Kidney epithelial cell (primary cell): ENCODE measurements around the gene NECAB2. TPM values are rescaled to one million over a fixed set of nuclear protein-coding genes. Genes with fewer than 3 reads are reported as not detected.
"Not testable (repeated sequence)": the region's sequence is repeated elsewhere in the genome, so short reads cannot be mapped to it uniquely, and the experiment has no call there.

Experiments used
- DNase-seq: peaks from one replicate; pipeline ENCODE4 v3.0.0-alpha.2; 2010; ENCODE audit warnings: low read depth
- H3K27me3 ChIP-seq: 2 replicates; pipeline ENCODE4 v1.6.0; 2011; ENCODE audit warnings: low read length; ENCODE audit not compliant: control insufficient read depth, insufficient read depth
- H3K36me3 ChIP-seq: 2 replicates; pipeline ENCODE4 v1.5.1; 2011; ENCODE audit warnings: low read length; ENCODE audit not compliant: control insufficient read depth, insufficient read depth
- H3K4me3 ChIP-seq: 2 replicates; pipeline ENCODE4 v1.5.1; 2011; ENCODE audit warnings: low read depth, mild to moderate bottlenecking, control low read depth, low read length
- total RNA-seq: library from RNA; depleted of rRNA; stranded (reverse); fragments of >200 nt; gene quantifications from 2 replicates; pipeline ENCODE4 v1.2.3, GENCODE V29; 2015
- TF ChIP-seq, protein P1 (sequence below): IDR thresholded peaks from 2 replicates; pipeline ENCODE4 v1.5.1; 2011; ENCODE audit warnings: mild to moderate bottlenecking, moderate library complexity, low read length, control low read depth, inconsistent platforms; ENCODE audit not compliant: insufficient read depth, poor library complexity, severe bottlenecking

NECAB2 gene
- total RNA-seq, 1 donor from 2014 or later, result not detected

DNA sequence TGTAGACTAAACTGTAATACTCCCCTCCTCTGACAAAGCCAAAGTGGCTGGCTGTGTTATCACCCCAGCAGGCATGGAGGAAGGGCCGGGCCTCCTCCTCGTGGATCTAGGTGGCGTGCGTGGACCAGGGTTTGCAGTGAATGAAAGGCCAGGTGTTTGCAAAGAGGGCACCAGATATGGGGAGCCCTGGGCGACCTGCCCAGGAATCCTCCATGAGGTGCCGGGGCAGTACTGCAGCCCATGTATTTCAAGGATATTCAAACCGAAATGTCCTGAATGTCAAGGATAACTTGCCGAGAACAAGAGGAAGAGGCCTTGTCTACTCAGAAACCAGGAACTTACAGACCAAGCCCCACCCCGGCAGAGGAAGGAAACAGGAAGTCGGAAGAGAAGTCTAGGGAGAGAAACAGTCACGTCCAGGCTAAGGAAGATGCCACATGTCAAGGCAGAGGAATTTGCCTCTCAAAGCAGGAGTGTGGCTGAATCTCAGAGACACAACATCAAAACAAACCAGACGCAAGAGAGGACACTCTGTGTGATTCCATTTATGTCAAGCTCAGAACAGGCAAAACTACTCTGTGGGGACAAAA, 28.7 kb upstream of the NECAB2 start:
- no peaks in the 10 kb centered on the region for H3K36me3 ChIP-seq
- no peak for DNase-seq
- TF ChIP-seq, protein P1, sequence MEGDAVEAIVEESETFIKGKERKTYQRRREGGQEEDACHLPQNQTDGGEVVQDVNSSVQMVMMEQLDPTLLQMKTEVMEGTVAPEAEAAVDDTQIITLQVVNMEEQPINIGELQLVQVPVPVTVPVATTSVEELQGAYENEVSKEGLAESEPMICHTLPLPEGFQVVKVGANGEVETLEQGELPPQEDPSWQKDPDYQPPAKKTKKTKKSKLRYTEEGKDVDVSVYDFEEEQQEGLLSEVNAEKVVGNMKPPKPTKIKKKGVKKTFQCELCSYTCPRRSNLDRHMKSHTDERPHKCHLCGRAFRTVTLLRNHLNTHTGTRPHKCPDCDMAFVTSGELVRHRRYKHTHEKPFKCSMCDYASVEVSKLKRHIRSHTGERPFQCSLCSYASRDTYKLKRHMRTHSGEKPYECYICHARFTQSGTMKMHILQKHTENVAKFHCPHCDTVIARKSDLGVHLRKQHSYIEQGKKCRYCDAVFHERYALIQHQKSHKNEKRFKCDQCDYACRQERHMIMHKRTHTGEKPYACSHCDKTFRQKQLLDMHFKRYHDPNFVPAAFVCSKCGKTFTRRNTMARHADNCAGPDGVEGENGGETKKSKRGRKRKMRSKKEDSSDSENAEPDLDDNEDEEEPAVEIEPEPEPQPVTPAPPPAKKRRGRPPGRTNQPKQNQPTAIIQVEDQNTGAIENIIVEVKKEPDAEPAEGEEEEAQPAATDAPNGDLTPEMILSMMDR, result no peak
- peaks cover 5% of the 10 kb centered on the region for H3K27me3 ChIP-seq
- H3K4me3 ChIP-seq, result no peak overlapping the region

DNA sequence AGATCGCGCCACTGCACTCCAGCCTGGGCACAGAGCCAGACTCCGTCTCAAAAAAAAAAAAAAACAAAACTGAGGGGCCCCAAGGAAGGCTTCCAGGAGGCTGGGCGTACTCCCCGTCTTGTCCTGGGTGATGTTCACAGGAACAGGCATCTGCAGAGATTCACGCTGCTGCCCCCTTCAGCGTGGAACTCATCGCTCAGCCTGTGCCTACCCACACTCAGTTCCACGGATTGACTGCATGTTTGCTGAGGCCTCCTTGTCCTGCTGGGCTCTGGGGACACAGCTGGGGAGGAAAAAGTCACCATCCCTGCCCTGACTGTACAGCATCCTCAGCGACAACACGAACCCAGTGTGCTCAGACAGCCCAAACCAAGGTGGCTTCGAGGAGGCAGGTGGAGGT, 27.9 kb upstream of the NECAB2 start:
- peaks cover 3% of the 10 kb centered on the region for H3K27me3 ChIP-seq
- no peaks in the 10 kb centered on the region for H3K36me3 ChIP-seq
- TF ChIP-seq, protein P1, result no peak
- DNase-seq, result no peak
- no peak overlapping the region for H3K4me3 ChIP-seq

DNA sequence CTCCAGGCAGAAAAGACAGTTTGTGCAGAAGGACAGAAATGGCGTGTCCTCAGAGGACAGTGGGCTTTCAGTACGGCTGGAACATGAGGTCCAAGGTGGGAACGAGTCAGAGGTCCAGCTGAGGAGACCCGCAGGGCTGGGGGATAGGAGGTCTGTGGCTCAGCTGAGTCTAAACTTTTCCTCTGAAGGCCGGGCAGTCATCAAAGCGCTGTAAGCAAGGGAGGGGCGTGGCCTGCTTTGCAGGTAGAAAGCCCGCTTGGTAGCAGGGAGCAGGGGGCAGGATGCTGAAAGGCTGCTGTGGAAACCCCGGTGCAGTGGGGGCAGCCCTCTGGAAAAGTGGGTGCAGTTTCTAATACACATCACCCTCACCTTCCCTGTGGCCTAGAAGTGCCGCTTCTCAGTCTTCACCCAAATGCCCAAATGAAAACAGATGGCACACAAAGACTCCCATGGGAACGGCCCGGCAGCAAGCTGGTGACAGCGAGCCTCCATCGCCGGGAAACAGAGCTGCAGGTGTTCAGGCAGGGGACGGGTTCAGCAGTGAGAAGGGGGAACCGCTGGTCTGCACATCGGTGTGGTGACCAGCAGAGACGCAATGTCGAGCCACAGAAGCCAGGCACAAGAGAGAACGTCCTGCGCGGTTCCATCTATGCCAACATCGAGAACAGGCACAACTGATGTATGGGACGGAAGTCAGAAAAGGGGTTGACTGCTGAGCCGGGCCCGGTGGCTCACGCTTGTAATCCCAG, 27.2 kb upstream of the NECAB2 start:
- TF ChIP-seq, protein P1, result no peak
- Histone ChIP-seq H3K27me3 (peaks cover 3% of the 10 kb centered on the region), H3K4me3 (no peak overlapping the region), H3K36me3 (no peaks in the 10 kb centered on the region)
- DNase-seq, result no peak

DNA sequence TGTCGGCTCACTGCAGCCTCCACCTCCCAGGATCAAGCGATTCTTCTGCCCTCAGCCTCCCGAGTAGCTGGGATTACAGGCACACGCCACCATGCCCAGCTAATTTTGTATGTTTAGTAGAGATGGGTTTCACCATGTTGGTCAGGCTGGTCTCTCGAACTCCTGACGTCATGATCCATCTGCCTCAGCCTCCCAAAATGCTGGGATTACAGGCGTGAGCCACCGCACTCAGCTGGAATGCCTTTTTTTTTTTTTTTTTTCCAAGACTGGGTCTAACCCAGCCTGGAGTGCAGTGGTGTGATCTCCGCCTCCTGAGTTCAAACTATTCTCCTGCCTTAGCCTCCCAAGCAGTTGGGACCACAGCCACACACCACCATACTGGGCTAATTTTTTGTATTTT, 26.5 kb upstream of the NECAB2 start:
- not testable (repeated sequence) for DNase-seq, H3K36me3 ChIP-seq, H3K27me3 ChIP-seq, H3K4me3 ChIP-seq

DNA sequence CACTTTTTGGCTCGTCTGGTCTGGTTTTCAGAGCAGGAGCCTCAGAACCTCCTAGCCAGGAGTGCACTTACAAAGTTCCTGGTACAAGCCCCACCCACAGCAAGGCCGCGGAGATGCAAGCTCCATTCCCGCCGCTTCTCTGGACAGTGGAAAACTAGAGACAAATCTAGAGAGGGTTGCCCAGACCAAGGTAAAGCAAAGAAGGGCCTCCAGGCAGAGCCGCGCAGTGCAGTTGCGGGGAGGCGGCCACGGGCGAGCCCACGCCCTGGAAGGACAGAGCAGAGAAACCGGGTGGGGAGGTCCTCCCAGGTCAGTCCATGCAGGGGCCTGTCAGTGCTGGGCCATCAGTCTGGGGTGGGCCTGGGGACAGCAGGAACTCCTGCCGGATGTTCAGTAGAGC, 26.0 kb upstream of the NECAB2 start:
- no peak overlapping the region for H3K4me3 ChIP-seq
- DNase-seq, result no peak
- TF ChIP-seq, protein P1, result no peak

DNA sequence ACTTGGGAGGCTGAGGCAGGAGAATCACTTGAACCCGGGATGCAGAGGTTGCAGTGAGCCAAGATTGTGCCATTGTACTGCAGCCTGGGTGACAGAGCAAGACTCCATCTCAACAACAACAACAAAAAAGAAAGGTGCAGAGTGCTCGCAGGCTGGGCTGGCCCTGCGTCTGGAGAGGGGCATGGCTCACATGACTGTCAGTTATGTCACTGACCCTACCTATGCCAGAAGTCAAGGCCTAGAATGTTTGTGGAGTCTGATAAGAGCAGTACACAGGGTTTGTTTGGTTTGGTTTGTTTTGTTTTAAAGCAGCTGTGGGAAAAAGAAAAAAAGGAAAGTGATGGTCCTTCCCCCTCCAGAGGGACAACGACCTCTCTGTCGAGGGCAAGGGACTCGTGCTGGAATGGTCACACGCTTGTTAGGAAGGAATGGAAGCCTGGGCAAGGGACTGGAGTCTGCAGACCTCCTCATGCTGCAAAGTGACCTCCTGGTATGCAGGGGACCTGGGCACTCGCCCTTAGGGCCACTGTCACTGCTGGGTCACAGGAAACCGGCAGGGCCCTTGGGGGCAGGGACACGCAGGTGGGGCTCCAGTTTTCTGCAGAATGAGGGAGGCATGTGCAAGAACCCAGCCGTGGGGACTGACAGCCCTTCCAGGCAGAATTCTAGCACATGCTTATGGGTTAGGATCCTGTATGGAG, 25.1 kb upstream of the NECAB2 start:
- DNase-seq, result no peak
- Histone ChIP-seq H3K27me3 (peaks cover 3% of the 10 kb centered on the region), H3K36me3 (no peaks in the 10 kb centered on the region)

More for the DNA sequence above, 26.0 kb upstream of the NECAB2 start:
- Histone ChIP-seq H3K27me3 (peaks cover 3% of the 10 kb centered on the region), H3K36me3 (no peaks in the 10 kb centered on the region)

More for the DNA sequence above, 25.1 kb upstream of the NECAB2 start:
- H3K4me3 ChIP-seq, result no peak overlapping the region
- TF ChIP-seq, protein P1, result no peak
